Transverse colon (tissue), 4 donors: ENCODE results near the gene TRIP11. TPM values are rescaled to one million over a fixed set of nuclear protein-coding genes. Genes with fewer than 3 reads are reported as not detected.

Source experiments
- DNase-seq: peaks from one replicate; pipeline ENCODE4 v3.0.0-alpha.2; 2019
- H3K27ac ChIP-seq, 4 donors: fragments of 200-600 bp; sonication (generic); 2 replicates each; pipeline ENCODE4 v1.5.1; 2016 to 2018; ENCODE audit warnings: inconsistent platforms in 4 of 4
- H3K27me3 ChIP-seq: fragments of 200-600 bp; sonication (generic); 2 replicates; pipeline ENCODE4 v1.5.1; 2017; ENCODE audit warnings: inconsistent platforms
- H3K36me3 ChIP-seq, 4 donors: fragments of 200-600 bp; sonication (generic); 2 replicates each; pipeline ENCODE4 v1.5.1; 2017 to 2019; ENCODE audit warnings: inconsistent platforms in 4 of 4
- H3K4me1 ChIP-seq, 4 donors: fragments of 200-600 bp; sonication (generic); 2 replicates each; pipeline ENCODE4 v1.5.1; 2017 to 2020; ENCODE audit warnings: inconsistent platforms in 4 of 4
- H3K4me3 ChIP-seq, 4 donors: fragments of 200-600 bp; sonication (generic); 1 replicate in 1 of 4; 2 replicates in 3 of 4; pipeline versions ENCODE4 v1.5.1 to v1.6.1; 2017 to 2019; ENCODE audit warnings: inconsistent platforms in 4 of 4
- H3K9me3 ChIP-seq, 2 donors: fragments of 200-600 bp; sonication (generic); 2 replicates each; pipeline ENCODE4 v1.5.1; 2017 to 2019; ENCODE audit warnings: inconsistent platforms in 2 of 2
- CTCF ChIP-seq, 5 experiments: fragments of 200-600 bp in 3 of 5; fragments of 450-650 bp in 2 of 5; sonication (generic) in 3 of 5; IDR thresholded peaks; 1 replicate in 2 of 5; 2 replicates in 3 of 5; pipeline ENCODE4 v1.5.1; 2016 to 2017; ENCODE audit warnings: antibody characterized with exemption in 5 of 5, inconsistent platforms in 3 of 5, mild to moderate bottlenecking in 2 of 5, moderate library complexity in 1 of 5
- EP300 ChIP-seq: sonication (generic); formaldehyde crosslinking; IDR thresholded peaks from one replicate; pipeline ENCODE4 v1.6.1; 2017; ENCODE audit warnings: antibody characterized with exemption, low read depth
- POLR2A ChIP-seq: fragments of 450-650 bp; IDR thresholded peaks from one replicate; pipeline ENCODE4 v1.6.1; 2016; ENCODE audit warnings: antibody characterized with exemption, mild to moderate bottlenecking, moderate library complexity
- POLR2AphosphoS5 ChIP-seq, 3 donors: sonication (generic); formaldehyde crosslinking; IDR thresholded peaks; one replicate each; pipeline ENCODE4 v1.6.1; 2016; ENCODE audit warnings: antibody characterized with exemption in 3 of 3
- WGBS, 2 donors: methylation state at CpG; one replicate each; pipeline ENCODE4 v1.1.5; 2018; ENCODE audit warnings: low coverage in 1 of 2; 5-methylcytosine and 5-hydroxymethylcytosine counted together
- in situ Hi-C, 4 donors: fragments of 200-750 bp; cut with MboI; loops; one replicate each; pipeline versions ENCODE4 v1.15.0 to v1.15.1; 2017; ENCODE audit warnings: low sequenced_read_pairs in 3 of 4, low pct_ligation_motif_present in 1 of 4, low pct_unique_long_range_greater_than_20kb in 1 of 4
- intact Hi-C: fragments of 100-400 bp; cut with DNase I; formaldehyde crosslinking; loops from one replicate; pipeline ENCODE4 v1.15.1; 2023; ENCODE audit warnings: low total_unique reads
- total RNA-seq, 4 donors: library from RNA; depleted of rRNA; stranded (reverse); fragments of >200 nt; gene quantifications; one replicate each; pipeline ENCODE4 v1.1.0, GENCODE V29; 2016

TRIP11 gene
- total RNA-seq, 4 donors from 2014 or later: 14.2 to 45.6 (median 34.1) TPM

GRCh38 chr14:92004062-92004461 lies 35.8 kb downstream of the TRIP11 start:
- TF ChIP-seq POLR2AphosphoS5 (IDR thresholded peaks at IDR 0.05) (no peak), POLR2A (no peak), CTCF (IDR thresholded peaks at IDR 0.05) (no peak), EP300 (no peak)
- Histone ChIP-seq H3K27ac (no peak overlapping the region), H3K36me3 (peaks cover 0 to 48% (median 16%) of the 10 kb centered on the region in 4 donors), H3K4me3 (no peak overlapping the region), H3K9me3 (no peaks in the 10 kb centered on the region), H3K27me3 (no peaks in the 10 kb centered on the region), H3K4me1 (no peaks in the 10 kb centered on the region)
- intact Hi-C loops (no loop called here), in situ Hi-C loops (no loop called here)
- WGBS, 2 donors: 89 to 91% methylated on average over 2 of the region's 2 CpGs
- DNase-seq: no peak

- peaks cover 0 to 24% (median 4%) of the 10 kb centered on the region in 4 donors for H3K36me3 ChIP-seq
- no peak overlapping the region for H3K4me3 ChIP-seq
- H3K9me3 ChIP-seq: no peaks in the 10 kb centered on the region
- H3K27me3 ChIP-seq: no peaks in the 10 kb centered on the region
- no peak for DNase-seq
- peaks cover 0 to 4% (median 2%) of the 10 kb centered on the region in 4 donors for H3K4me1 ChIP-seq
- in situ Hi-C loops: loop anchor here in 1 of 4 donors (10.0 kb wide), 1 partner anchor 344 kb away; no protein-coding TSS in a partner anchor
- TF ChIP-seq EP300: no peak
- no peak for TF ChIP-seq POLR2A
- TF ChIP-seq POLR2AphosphoS5 (IDR thresholded peaks at IDR 0.05): no peak
- no peak for TF ChIP-seq CTCF (IDR thresholded peaks at IDR 0.05)
- intact Hi-C loops: no loop called here
- WGBS, 2 donors: 74 to 76% methylated on average over 6 of the region's 6 CpGs
- H3K27ac ChIP-seq: no peak overlapping the region
Observed at GRCh38 chr14:91998667-91999570, 40.9 kb downstream of the TRIP11 start.

- Histone ChIP-seq H3K9me3 (no peaks in the 10 kb centered on the region), H3K27ac (no peak overlapping the region), H3K36me3 (peaks cover 0 to 31% (median 10%) of the 10 kb centered on the region in 4 donors), H3K4me3 (no peak overlapping the region), H3K4me1 (peaks cover 0 to 4% (median 2%) of the 10 kb centered on the region in 4 donors), H3K27me3 (no peaks in the 10 kb centered on the region)
- TF ChIP-seq POLR2AphosphoS5 (IDR thresholded peaks at IDR 0.05) (no peak), CTCF (IDR thresholded peaks at IDR 0.05) (no peak), EP300 (no peak), POLR2A (no peak)
- DNase-seq: no peak
- in situ Hi-C loops: loop anchor here in 1 of 4 donors (10.0 kb wide), 1 partner anchor 343 kb away; no protein-coding TSS in a partner anchor
- intact Hi-C loops: no loop called here
Observed at GRCh38 chr14:91997492-91997891, 42.4 kb downstream of the TRIP11 start.

- TF ChIP-seq CTCF (IDR thresholded peaks at IDR 0.05) (peak; percentile 26 to 57 (median 49)), POLR2A (no peak), POLR2AphosphoS5 (IDR thresholded peaks at IDR 0.05) (no peak)
- DNase-seq: no peak
- Histone ChIP-seq H3K27ac (no peak overlapping the region), H3K4me3 (no peak overlapping the region), H3K9me3 (no peaks in the 10 kb centered on the region), H3K36me3 (peaks cover 0 to 36% (median 13%) of the 10 kb centered on the region in 4 donors), H3K4me1 (peaks cover 0 to 4% (median 2%) of the 10 kb centered on the region in 4 donors), H3K27me3 (no peaks in the 10 kb centered on the region)
- 26 to 34% methylated on average over 2 of the region's 2 CpGs for WGBS, 2 donors
- in situ Hi-C loops (loop anchor here in 1 of 4 donors (10.0 kb wide), 1 partner anchor 342 kb away; no protein-coding TSS in a partner anchor), intact Hi-C loops (no loop called here)
Observed at GRCh38 chr14:91996948-91997371, 42.9 kb downstream of the TRIP11 start.
